CD4-positive, alpha-beta T cell (primary cell): ENCODE data around the gene PRDM16. TPM values are rescaled to one million over a fixed set of nuclear protein-coding genes. Genes with fewer than 3 reads are reported as not detected.

Source experiments
- ATAC-seq: fragments of 200-7000 bp; cut with Tn5 transposase; one replicate; pipeline ENCODE4 v1.10.0; 2022; ENCODE audit warnings: mild to moderate bottlenecking; ENCODE audit not compliant: poor library complexity
- CTCF ChIA-PET: fragments of 350-600 bp; sonication (Branson Sonifier 250); formaldehyde crosslinking; loops from one replicate; lab custom pipeline; 2021; ENCODE audit warnings: antibody characterized with exemption, inconsistent platforms; lab: Charles Lee
- POLR2A ChIA-PET: fragments of 350-600 bp; sonication (Branson Sonifier 250); formaldehyde crosslinking; loops from one replicate; lab custom pipeline; 2021; ENCODE audit warnings: antibody characterized with exemption, inconsistent platforms; lab: Charles Lee
- DNase-seq, 14 experiments: peaks; one replicate each; pipeline ENCODE4 v3.0.0-alpha.2; 2013 to 2020; ENCODE audit warnings: mixed read lengths in 2 of 14
- H3K27ac ChIP-seq, 2 donors: one replicate each; pipeline versions ENCODE4 v1.5.1 to v1.7.0; 2013; ENCODE audit warnings: low read length in 2 of 2, low read depth in 1 of 2, mild to moderate bottlenecking in 1 of 2
- H3K27me3 ChIP-seq, 2 experiments: 1 replicate in 1 of 2; 2 replicates in 1 of 2; pipeline versions ENCODE4 v1.6.1 to v1.7.0; 2013; ENCODE audit warnings: low read length in 2 of 2, control low read depth in 1 of 2, mild to moderate bottlenecking in 1 of 2, moderate library complexity in 1 of 2; ENCODE audit not compliant: insufficient read depth in 2 of 2, control insufficient read depth in 1 of 2
- H3K36me3 ChIP-seq: one replicate; pipeline ENCODE4 v1.6.1; 2013; ENCODE audit warnings: low read length, control low read depth; ENCODE audit not compliant: insufficient read depth
- H3K4me1 ChIP-seq: one replicate; pipeline ENCODE4 v1.6.1; 2013; ENCODE audit warnings: low read length, control low read depth; ENCODE audit not compliant: insufficient read depth
- H3K4me3 ChIP-seq: one replicate; pipeline ENCODE4 v1.5.1; 2013; ENCODE audit warnings: mild to moderate bottlenecking, low read length, moderate library complexity
- H3K9me3 ChIP-seq, 2 experiments: 1 replicate in 1 of 2; 2 replicates in 1 of 2; pipeline versions ENCODE4 v1.6.1 to v1.7.0; 2013; ENCODE audit warnings: low read length in 2 of 2, mild to moderate bottlenecking in 2 of 2, control low read depth in 1 of 2, moderate library complexity in 1 of 2; ENCODE audit not compliant: control insufficient read depth in 1 of 2, insufficient read depth in 1 of 2
- H3K27ac Mint-ChIP-seq: one replicate; pipeline ENCODE4 v1.8.0; 2020; ENCODE audit warnings: mixed read lengths
- H3K27me3 Mint-ChIP-seq: one replicate; pipeline ENCODE4 v1.8.0; 2021; ENCODE audit warnings: mixed read lengths
- H3K36me3 Mint-ChIP-seq: one replicate; pipeline ENCODE4 v1.8.0; 2021; ENCODE audit warnings: low read depth, mixed read lengths
- H3K4me1 Mint-ChIP-seq: one replicate; pipeline ENCODE4 v1.8.0; 2021; ENCODE audit warnings: low read depth, mixed read lengths
- H3K4me3 Mint-ChIP-seq: one replicate; pipeline ENCODE4 v1.8.0; 2020; ENCODE audit warnings: mild to moderate bottlenecking, mixed read lengths
- H3K9me3 Mint-ChIP-seq: one replicate; pipeline ENCODE4 v1.8.0; 2020; ENCODE audit warnings: mixed read lengths
- CTCF ChIP-seq: fragments of 200-600 bp; IDR thresholded peaks from one replicate; pipeline ENCODE4 v1.8.0; 2022; ENCODE audit warnings: antibody characterized with exemption, mild to moderate bottlenecking
- intact Hi-C, 2 experiments: fragments of 100-400 bp; cut with DNase I in 1 of 2; cut with micrococcal nuclease in 1 of 2; formaldehyde crosslinking; loops; one replicate each; pipeline versions ENCODE4 v1.15.1 to v1.9.0; 2023 to 2025; cut with DNase I, micrococcal nuclease
- total RNA-seq, 174 experiments: library from RNA in 2 of 174; stranded (reverse) in 2 of 174; gene quantifications; one replicate each; pipeline ENCODE4 v1.2.3 and lab custom pipeline; 2021 to 2026

The PRDM16 gene
- total RNA-seq, 2 experiments from 2014 or later = not detected

- Mint-ChIP-seq H3K36me3 (no peaks in the 10 kb centered on the region), H3K4me1 (no peaks in the 10 kb centered on the region), H3K27me3 (no peaks in the 10 kb centered on the region), H3K9me3 (no peaks in the 10 kb centered on the region), H3K4me3 (no peak overlapping the region), H3K27ac (no peak overlapping the region)
- ATAC-seq (no peak), DNase-seq (no peak)
- Histone ChIP-seq H3K27ac (no peak overlapping the region), H3K36me3 (no peaks in the 10 kb centered on the region), H3K4me3 (no peak overlapping the region), H3K27me3 (peaks cover 0 to 2% of the 10 kb centered on the region in 2 experiments), H3K4me1 (no peaks in the 10 kb centered on the region), H3K9me3 (peaks cover 0 to 3% of the 10 kb centered on the region in 2 experiments)
- intact Hi-C loops = no loop called here
- no peak for TF ChIP-seq CTCF
- ChIA-PET POLR2A (no interaction called here), CTCF (no interaction called here)
Observed at GRCh38 chr1:3234956-3235355, 166.0 kb downstream of the PRDM16 start.

- Histone ChIP-seq H3K27me3 (peaks cover 0 to 2% of the 10 kb centered on the region in 2 experiments), H3K4me1 (no peaks in the 10 kb centered on the region), H3K4me3 (no peak overlapping the region), H3K9me3 (peaks cover 0 to 4% of the 10 kb centered on the region in 2 experiments), H3K27ac (no peak overlapping the region), H3K36me3 (no peaks in the 10 kb centered on the region)
- DNase-seq (no peak), ATAC-seq (no peak)
- Mint-ChIP-seq H3K4me1 (no peaks in the 10 kb centered on the region), H3K27ac (no peak overlapping the region), H3K27me3 (no peaks in the 10 kb centered on the region), H3K36me3 (no peaks in the 10 kb centered on the region), H3K4me3 (no peak overlapping the region), H3K9me3 (no peaks in the 10 kb centered on the region)
- no peak for TF ChIP-seq CTCF
- CTCF ChIA-PET = no interaction called here
- POLR2A ChIA-PET = no interaction called here
- intact Hi-C loops = no loop called here
Observed at GRCh38 chr1:3235496-3235895, 166.5 kb downstream of the PRDM16 start.

GRCh38 chr1:3236361-3236760, 167.4 kb downstream of the PRDM16 start:
- no peak overlapping the region for H3K27ac Mint-ChIP-seq
- H3K9me3 ChIP-seq = peaks cover 0 to 13% of the 10 kb centered on the region in 2 experiments
- H3K27ac ChIP-seq = no peak overlapping the region
- no peak overlapping the region for H3K4me3 ChIP-seq
- H3K4me1 ChIP-seq = no peaks in the 10 kb centered on the region
- peaks cover 0 to 2% of the 10 kb centered on the region in 2 experiments for H3K27me3 ChIP-seq
- ATAC-seq (no peak), DNase-seq (no peak)
- intact Hi-C loops = no loop called here
- no peaks in the 10 kb centered on the region for H3K9me3 Mint-ChIP-seq
- TF ChIP-seq CTCF = no peak
- ChIA-PET CTCF (no interaction called here), POLR2A (no interaction called here)
- no peaks in the 10 kb centered on the region for H3K36me3 ChIP-seq
- no peaks in the 10 kb centered on the region for H3K27me3 Mint-ChIP-seq
- no peaks in the 10 kb centered on the region for H3K4me1 Mint-ChIP-seq
- no peaks in the 10 kb centered on the region for H3K36me3 Mint-ChIP-seq
- H3K4me3 Mint-ChIP-seq = no peak overlapping the region
